NCI-H1417 (cell line): ENCODE results near the gene NPHP4.

ENCODE experiments used
- DNase-seq, 3 experiments: peaks; one replicate each; lab custom pipeline; 2025; lab: John Stamatoyannopoulos, UW

The NPHP4 gene

GRCh38 chr1:5877683-5878530, 114.3 kb downstream of the NPHP4 start:
- DNase-seq: no peak

DNA sequence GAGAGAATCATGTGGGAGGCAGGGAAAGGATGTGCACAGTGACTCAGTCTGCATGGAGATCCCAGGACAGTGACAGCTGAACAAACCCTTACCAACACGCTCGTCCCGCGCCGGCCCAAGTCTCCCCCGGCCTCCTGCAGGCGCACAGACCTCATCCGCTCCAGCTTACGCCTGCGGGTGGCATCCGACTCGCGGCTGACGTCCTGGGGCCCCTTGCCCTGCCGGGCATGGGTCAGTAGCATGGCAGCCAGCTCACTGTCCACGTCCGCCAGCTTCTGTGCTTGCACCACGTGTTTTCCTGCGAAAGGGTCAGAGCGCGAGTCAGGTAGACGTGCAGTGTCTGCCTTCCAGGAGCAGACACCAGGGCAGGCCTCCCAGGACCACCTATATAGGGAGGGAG, 115.2 kb downstream of the NPHP4 start:
- no peak for DNase-seq

- no peak for DNase-seq
These were observed 116.1 kb downstream of the NPHP4 start for GRCh38 chr1:5876094-5876650.

- DNase-seq: no peak
These were observed 116.8 kb downstream of the NPHP4 start for GRCh38 chr1:5875345-5875910.

GRCh38 chr1:5874416-5875110, 117.7 kb downstream of the NPHP4 start:
- DNase-seq: no peak

- DNase-seq: no peak
These were observed 118.7 kb downstream of the NPHP4 start for GRCh38 chr1:5873556-5873955.

GRCh38 chr1:5872886-5873285, 119.3 kb downstream of the NPHP4 start:
- no peak for DNase-seq

DNA sequence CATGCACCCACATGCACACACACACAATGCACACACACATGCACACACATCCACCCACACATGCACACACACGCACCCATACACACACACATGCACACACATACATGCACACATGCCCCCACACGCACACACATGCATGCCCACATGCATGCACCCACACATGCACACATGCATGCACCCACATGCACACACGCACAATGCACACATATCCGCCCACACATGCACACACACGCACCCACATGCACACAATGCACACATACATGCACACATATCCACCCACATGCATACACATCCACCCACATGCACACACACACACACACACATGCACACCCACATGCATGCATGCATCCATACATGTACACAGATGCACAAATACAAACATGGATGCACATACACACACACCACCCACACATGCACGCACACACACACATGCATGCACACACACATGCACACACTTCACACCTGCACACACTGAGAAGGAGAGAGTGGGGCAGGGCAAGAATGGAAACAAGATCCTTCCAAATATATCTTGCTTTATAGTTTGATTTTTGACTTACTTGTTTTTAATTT, 123.2 kb downstream of the NPHP4 start:
- no peak for DNase-seq

DNA sequence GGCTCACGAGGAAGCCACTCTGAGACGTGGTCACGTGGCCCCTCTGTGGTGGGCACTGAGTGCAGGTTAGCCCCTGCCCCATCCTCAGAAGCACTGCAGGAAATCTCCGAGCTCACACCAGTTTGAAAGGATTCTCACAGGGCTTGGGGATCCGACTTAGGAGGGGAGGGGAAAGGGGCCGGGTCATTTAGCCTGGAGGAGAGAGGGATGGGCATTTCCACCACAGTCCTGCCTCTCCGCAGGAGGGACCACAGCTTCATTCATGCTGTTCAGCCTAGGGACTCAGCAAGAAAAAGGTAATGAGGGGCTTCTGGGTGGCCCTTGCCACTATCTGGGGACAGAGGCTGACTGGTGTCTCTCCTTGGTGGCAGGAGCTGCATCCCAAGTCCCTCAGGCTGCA, 126.5 kb downstream of the NPHP4 start:
- no peak for DNase-seq

DNA sequence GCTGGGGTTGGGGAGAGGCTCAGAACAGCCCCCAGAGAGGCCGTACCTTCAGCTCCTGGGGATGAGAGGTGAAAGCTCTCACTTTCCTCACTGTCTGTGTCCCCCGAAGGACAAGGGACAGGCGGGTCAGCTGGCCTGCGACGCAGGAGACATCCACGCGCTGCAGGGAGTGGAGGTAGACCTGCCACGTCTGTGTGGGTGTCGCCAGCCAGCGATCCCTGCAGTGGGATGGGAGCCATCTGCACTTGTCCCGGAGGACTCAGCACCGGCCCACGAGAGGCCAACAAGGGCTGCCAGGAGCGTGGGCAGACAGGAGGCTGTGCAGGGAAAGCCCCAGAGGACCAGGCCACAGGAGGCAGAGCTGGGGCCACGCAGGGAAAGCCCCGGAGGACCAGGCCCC, 127.2 kb downstream of the NPHP4 start:
- DNase-seq: no peak

- DNase-seq: no peak
These were observed 128.0 kb downstream of the NPHP4 start for GRCh38 chr1:5864256-5864655.

- DNase-seq: no peak
These were observed 129.0 kb downstream of the NPHP4 start for GRCh38 chr1:5863238-5863637.

DNA sequence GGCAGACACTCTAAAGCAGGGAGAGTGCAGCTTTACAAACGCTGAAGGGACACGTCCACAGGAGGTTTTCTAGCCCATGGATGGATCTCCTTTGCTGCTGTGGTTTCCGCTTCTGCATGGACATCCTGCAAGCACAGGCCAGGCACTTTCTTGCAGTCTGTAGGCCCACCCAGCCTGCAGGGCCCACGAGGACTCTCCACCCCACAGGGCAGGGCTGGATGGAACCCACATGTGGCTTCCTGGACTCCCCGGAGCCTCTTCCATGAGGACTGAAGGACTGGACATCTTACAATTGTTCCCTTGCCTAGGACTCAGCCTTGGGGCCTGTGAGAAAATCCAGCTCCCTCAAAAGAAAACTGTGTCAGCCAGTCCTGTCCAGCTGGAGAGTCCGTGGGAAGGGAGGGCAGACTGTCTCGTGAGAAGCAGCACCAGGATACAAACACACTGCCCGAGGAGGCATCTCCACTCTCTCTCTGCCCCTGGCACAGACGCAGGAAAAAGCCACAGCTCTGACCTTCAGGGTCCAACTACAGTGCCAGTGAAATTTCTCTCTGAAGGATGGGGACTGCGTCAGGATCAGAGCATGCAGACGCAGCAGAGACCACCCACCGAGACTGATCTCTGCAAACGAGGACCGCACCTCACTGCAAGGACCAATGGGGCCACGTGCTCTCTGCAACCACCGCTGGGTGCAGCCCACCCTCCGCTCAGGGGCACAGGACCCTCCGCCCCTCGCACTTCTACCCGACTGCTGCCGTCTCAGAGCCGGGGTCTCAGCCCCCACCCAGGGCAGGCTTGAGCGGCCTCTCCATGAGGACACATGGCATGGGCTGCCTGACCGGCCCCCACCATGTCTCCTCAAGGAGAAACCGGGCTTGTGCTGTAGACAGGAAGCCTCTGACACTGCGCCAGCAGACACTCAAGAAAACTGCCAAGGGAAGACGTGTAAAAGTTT, 130.1 kb downstream of the NPHP4 start:
- DNase-seq: no peak

DNA sequence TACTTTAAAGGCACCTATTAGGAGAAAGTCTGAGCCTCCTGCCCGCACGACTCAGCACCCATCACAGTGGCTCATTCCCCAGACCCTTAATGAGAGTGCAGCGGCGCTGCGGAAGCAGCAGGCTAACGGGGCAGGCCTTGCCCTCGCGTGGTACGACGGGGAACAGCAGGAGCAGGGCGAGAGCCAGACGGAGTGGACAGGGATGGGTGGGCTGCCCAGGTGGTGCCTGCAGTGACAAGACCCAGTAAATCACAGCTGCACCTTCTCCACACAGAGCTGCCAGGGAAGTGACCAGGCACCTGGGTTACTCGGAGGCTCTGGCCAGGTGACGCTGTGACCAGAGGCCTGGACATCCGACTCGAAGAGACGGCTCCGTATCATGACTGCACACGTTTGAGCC, 131.9 kb downstream of the NPHP4 start:
- DNase-seq: no peak

DNA sequence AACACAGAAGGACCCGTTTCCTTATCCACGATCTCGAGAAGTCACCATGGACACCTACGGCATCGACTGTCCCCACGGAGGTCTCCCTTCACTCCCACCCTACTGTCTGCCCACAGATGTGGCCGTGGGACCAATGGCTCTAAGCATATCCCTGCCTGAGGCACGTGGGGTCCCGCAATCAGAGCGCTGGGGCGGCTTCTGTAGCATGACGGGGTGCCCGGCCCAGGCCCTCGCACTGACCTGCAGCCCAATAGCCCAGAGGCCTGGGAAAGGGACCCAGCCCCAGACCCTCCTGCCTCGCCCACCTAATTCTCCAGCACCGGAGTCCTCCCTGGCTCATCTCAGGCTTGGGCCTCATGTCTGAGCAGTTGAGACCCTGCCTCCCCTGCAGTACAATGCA, 132.5 kb downstream of the NPHP4 start:
- no peak for DNase-seq

DNA sequence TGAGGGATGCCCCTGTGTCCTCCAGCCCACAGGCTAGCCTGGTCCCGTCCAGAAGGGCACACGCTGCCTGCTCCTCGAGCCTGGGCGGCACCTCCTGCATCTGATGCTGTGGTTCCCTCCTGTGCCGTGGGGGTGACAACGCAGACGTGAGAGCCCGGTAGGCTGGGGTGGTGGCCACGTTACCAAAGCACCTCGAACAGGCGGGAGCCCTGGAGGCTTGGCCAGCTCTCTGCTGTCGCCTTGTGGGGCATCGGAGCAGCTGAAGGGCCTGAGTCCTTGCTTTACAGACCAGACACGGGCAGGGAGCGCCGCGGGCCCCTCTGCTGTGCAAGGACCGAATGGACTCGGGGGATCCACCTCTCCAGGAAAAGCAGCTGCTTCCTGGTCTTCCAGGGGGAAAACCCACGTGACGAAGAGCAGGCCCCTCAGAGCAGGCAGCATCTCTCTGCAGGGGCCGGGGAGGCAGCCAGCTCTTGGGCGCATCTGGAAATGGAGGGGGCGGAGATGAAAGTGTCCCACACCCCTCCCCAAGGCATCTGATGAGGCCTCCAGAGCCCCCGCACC, 133.3 kb downstream of the NPHP4 start:
- no peak for DNase-seq

DNA sequence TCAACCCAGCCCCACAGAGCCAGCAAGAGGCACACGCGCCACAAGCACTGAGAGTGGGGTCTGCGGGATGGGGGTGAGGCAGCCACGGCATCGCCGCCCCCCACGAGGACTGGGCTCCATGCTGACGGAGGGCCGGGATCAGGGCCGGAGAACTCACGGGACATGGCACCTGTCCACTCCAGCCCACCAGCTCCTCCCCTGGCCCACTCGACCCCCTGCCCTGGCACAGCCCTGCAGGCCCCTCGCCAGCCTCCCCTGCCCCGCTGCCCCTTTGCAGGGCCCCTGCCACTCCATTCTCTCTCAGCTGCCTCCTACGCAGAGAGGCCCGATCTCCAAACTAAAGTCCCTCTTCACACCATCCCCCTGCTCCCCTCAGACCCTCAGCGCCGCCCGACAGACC, 134.0 kb downstream of the NPHP4 start:
- no peak for DNase-seq

DNA sequence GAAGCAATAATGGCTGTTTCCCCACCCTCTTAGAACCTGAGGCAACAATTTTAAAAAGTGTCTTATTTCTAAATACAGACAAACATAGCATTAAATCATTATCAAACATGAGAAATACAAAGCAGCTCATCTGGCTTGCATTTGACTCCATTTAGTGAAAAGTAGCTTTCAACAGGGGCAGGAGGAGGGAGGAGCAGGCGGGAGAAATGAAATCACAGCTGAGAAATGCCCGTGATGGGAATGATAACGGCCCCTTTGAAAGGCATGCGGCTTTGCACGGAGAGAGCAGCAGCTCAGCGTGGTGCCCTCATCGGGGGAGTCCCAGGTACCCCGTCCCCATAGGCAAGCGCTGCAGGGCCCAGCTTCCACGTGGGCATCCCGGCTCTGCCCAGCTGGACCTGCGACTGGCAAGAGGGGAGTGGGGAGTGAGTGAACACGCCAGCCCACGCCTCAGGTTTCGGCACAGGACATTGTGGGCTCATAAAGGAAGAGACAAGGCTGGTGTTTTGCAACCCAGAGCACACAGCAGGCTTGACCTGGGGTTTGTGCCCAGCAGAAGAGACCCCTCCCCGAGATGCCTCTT, 134.6 kb downstream of the NPHP4 start:
- DNase-seq: no peak

DNA sequence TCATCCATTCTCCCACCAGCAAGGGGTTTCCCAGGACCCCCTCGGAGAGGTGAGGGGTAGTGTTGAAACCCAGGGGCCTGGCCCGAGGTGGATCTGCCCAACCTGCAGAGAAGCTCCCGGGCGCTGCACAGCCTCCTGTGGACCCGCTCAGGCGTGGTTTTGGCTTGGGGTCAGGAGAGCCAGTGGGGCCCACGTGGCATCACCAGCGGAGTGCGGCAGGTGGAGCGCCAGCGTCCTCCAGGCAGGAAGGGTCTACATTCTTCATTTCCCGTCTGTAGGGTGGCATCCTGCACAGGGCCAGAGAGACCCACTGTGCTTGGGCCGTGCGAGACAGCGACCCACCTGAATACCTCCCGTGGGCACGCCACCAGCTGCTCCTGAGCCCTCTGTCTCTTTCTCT, 135.2 kb downstream of the NPHP4 start:
- DNase-seq: no peak

GRCh38 chr1:5856246-5856815, 135.9 kb downstream of the NPHP4 start:
- DNase-seq: no peak
